GM12878 (cell line): Measurements from ENCODE around the gene RFX3. TPM values are rescaled to one million over a fixed set of nuclear protein-coding genes. Genes with fewer than 3 reads are reported as not detected.

Source experiments
- ATAC-seq: fragments of 200-7000 bp; cut with Tn5 transposase; 3 replicates; pipeline ENCODE4 v1.9.1; 2020; ENCODE audit warnings: mild to moderate bottlenecking, moderate library complexity
- BruUV-seq: library from RNA; stranded (reverse); fragments of 400-500 nt; replicated peaks from 2 replicates; lab custom pipeline; 2021; lab: Mats Ljungman, UMichigan
- CTCF ChIA-PET: fragments of 300-600 bp; sonication (Branson Sonifier 250); formaldehyde crosslinking; extraction: SDS; loops from one replicate; lab custom pipeline; 2021; ENCODE audit warnings: inconsistent platforms; lab: Yijun Ruan, JAX
- POLR2A ChIA-PET: fragments of 350-600 bp; formaldehyde crosslinking; extraction: SDS; loops from one replicate; lab custom pipeline; 2021; ENCODE audit warnings: inconsistent platforms; lab: Charles Lee
- RAD21 ChIA-PET: fragments of 300-600 bp; sonication (Branson Sonifier 250); formaldehyde crosslinking; loops from one replicate; lab custom pipeline; 2023; ENCODE audit warnings: antibody characterized with exemption; ENCODE audit not compliant: unreplicated experiment; lab: Charles Lee
- SMC1A ChIA-PET: fragments of 300-600 bp; sonication (Branson Sonifier 250); formaldehyde crosslinking; loops from one replicate; lab custom pipeline; 2023; ENCODE audit not compliant: unreplicated experiment, uncharacterized antibody; lab: Charles Lee
- DNase-seq: peaks from one replicate; pipeline ENCODE4 v3.0.0-alpha.2; 2011; ENCODE audit warnings: low read depth, low spot score
- FAIRE-seq: peaks from 3 replicates; lab custom pipeline; 2011; peaks lifted over from hg19 to GRCh38; lab: Jason Lieb, UNC
- H2AFZ ChIP-seq: 2 replicates; pipeline ENCODE4 v1.6.0; 2011; ENCODE audit warnings: low read depth, low read length, control low read depth; ENCODE audit not compliant: control insufficient read depth
- H3K27ac ChIP-seq: 2 replicates; pipeline ENCODE4 v1.5.1; 2011; ENCODE audit warnings: control low read depth; ENCODE audit not compliant: control insufficient read depth, insufficient read depth
- H3K27me3 ChIP-seq, 2 experiments: replicated peaks in 1 of 2; 2 replicates each; pipeline versions ENCODE4 v1.6.0 to v1.6.1; 2011; ENCODE audit warnings: low read length in 1 of 2; ENCODE audit not compliant: control insufficient read depth in 2 of 2, insufficient read depth in 2 of 2
- H3K36me3 ChIP-seq, 2 experiments: 2 replicates each; pipeline ENCODE4 v1.5.1; 2011; ENCODE audit warnings: low read length in 1 of 2; ENCODE audit not compliant: control insufficient read depth in 2 of 2, insufficient read depth in 2 of 2
- H3K4me1 ChIP-seq: 2 replicates; pipeline ENCODE4 v1.6.1; 2011; ENCODE audit warnings: mild to moderate bottlenecking, low read length, moderate library complexity, mixed read lengths; ENCODE audit not compliant: control insufficient read depth, insufficient read depth
- H3K4me2 ChIP-seq: 2 replicates; pipeline ENCODE4 v1.6.0; 2011; ENCODE audit warnings: control low read depth; ENCODE audit not compliant: control insufficient read depth, insufficient read depth
- H3K4me3 ChIP-seq: fragments of 200-600 bp; sonication (generic); 2 replicates; pipeline ENCODE4 v1.5.1; 2016
- H3K79me2 ChIP-seq: 2 replicates; pipeline ENCODE4 v1.6.0; 2011; ENCODE audit warnings: low read length; ENCODE audit not compliant: control insufficient read depth, insufficient read depth
- H3K9ac ChIP-seq: 2 replicates; pipeline ENCODE4 v1.8.0; 2011; ENCODE audit warnings: low read length, control low read depth, mixed read lengths; ENCODE audit not compliant: control insufficient read depth, insufficient read depth
- H3K9me3 ChIP-seq: replicated peaks from 3 replicates; pipeline ENCODE4 v1.5.1; 2011; ENCODE audit warnings: mild to moderate bottlenecking, low read length; ENCODE audit not compliant: control insufficient read depth, insufficient read depth
- H4K20me1 ChIP-seq: 2 replicates; pipeline ENCODE4 v1.6.0; 2011; ENCODE audit not compliant: control insufficient read depth, insufficient read depth
- EED ChIP-seq: sonication (generic); IDR thresholded peaks from 2 replicates; pipeline ENCODE4 v1.6.1; 2016; ENCODE audit warnings: antibody characterized with exemption, low read depth
- FOS ChIP-seq: IDR thresholded peaks from 3 replicates; pipeline ENCODE4 v1.6.1; 2011; ENCODE audit warnings: borderline replicate concordance; ENCODE audit not compliant: insufficient read length; ENCODE audit errors: extremely low read depth
- IKZF1 ChIP-seq: fragments of 450-650 bp; conservative IDR thresholded peaks from 2 replicates; pipeline ENCODE4 v1.6.1; 2017; ENCODE audit warnings: antibody characterized with exemption, mild to moderate bottlenecking
- MXI1 ChIP-seq: fragments of 150-350 bp; IDR thresholded peaks from 2 replicates; pipeline ENCODE4 v1.6.1; 2011; ENCODE audit warnings: low read depth, mild to moderate bottlenecking, inconsistent platforms, low read length, improper control_type of control experiment
- RAD21 ChIP-seq: IDR thresholded peaks from 2 replicates; pipeline ENCODE4 v1.6.1; 2011; ENCODE audit warnings: mild to moderate bottlenecking, low read depth, low read length, moderate library complexity; ENCODE audit not compliant: insufficient read depth
- RFX5 ChIP-seq: IDR thresholded peaks from 2 replicates; pipeline ENCODE4 v1.6.1; 2011; ENCODE audit warnings: low read depth, low read length, improper control_type of control experiment
- TAF1 ChIP-seq: IDR thresholded peaks from 2 replicates; pipeline ENCODE4 v1.6.1; 2011; ENCODE audit warnings: mild to moderate bottlenecking, low read depth, low read length, borderline replicate concordance
- TARDBP ChIP-seq: IDR thresholded peaks from 2 replicates; pipeline ENCODE4 v1.6.1; 2016; ENCODE audit warnings: borderline replicate concordance
- ZNF207 ChIP-seq: fragments of 450-650 bp; IDR thresholded peaks from 2 replicates; pipeline ENCODE4 v1.6.1; 2014; ENCODE audit warnings: antibody characterized with exemption, mild to moderate bottlenecking, borderline replicate concordance
- WGBS: methylation state at CpG from one replicate; pipeline ENCODE4 v1.1.6; 2016; ENCODE audit warnings: low lambda C conversion rate; ENCODE audit not compliant: insufficient replicate concordance, insufficient coverage; ENCODE audit errors: missing lambda C conversion rate; 5-methylcytosine and 5-hydroxymethylcytosine counted together
- in situ Hi-C: fragments of 300-500 bp; cut with MboI; formaldehyde crosslinking; loops from 9 replicates; pipeline ENCODE4 v1.14.3; 2018; ENCODE audit warnings: mixed read lengths
- intact Hi-C: fragments of 100-400 bp; cut with micrococcal nuclease; formaldehyde crosslinking; loops from one replicate; pipeline ENCODE4 v1.14.2; 2022; ENCODE audit not compliant: unreplicated experiment
- polyA plus RNA-seq, 11 experiments: library from polyadenylated mRNA; depleted of rRNA in 4 of 11; unstranded in 6 of 11; stranded (reverse) in 5 of 11; fragments of >200 nt; fragmentation: Nextera tagmentation in 4 of 11; fragmentation: Illumina TruSeq in 1 of 11; extraction: Ambion mirVana in 4 of 11; extraction: Trizol in 1 of 11; gene quantifications; 1 replicate in 1 of 11; 2 replicates in 10 of 11; pipeline versions ENCODE4 v1.2.1 to v1.2.3, GENCODE V29; 2011 to 2016; ENCODE audit warnings: inconsistent platforms in 2 of 11, missing spikeins in 2 of 11, low read depth in 1 of 11
- total RNA-seq, 4 experiments: library from RNA; depleted of rRNA in 3 of 4; stranded (reverse); fragments of >200 nt in 3 of 4; fragmentation: Illumina TruSeq in 1 of 4; extraction: Trizol in 1 of 4; gene quantifications; 2 replicates each; pipeline versions ENCODE4 v1.2.1 to v1.2.3, GENCODE V29; 2013 to 2021
- TF ChIP-seq, protein P1 (sequence below): fragments of 150-350 bp; IDR thresholded peaks from 2 replicates; pipeline ENCODE4 v1.6.1; 2014; ENCODE audit warnings: mild to moderate bottlenecking, low read depth, low read length
- TF ChIP-seq, protein P2 (sequence below): fragments of 450-650 bp; IDR thresholded peaks from 2 replicates; pipeline ENCODE4 v1.6.1; 2016; ENCODE audit warnings: mild to moderate bottlenecking
- TF ChIP-seq, protein P3 (sequence below): IDR thresholded peaks from 2 replicates; pipeline ENCODE4 v1.6.1; 2012; ENCODE audit warnings: mild to moderate bottlenecking, low read depth, low read length

RFX3 gene
- total and polyA plus RNA-seq, 10 of the 15 experiments (the other 5 are each of a cell fraction or from before 2014, with no cell fraction given) = 1.2 to 26.4 (median 6.7) TPM

DNA sequence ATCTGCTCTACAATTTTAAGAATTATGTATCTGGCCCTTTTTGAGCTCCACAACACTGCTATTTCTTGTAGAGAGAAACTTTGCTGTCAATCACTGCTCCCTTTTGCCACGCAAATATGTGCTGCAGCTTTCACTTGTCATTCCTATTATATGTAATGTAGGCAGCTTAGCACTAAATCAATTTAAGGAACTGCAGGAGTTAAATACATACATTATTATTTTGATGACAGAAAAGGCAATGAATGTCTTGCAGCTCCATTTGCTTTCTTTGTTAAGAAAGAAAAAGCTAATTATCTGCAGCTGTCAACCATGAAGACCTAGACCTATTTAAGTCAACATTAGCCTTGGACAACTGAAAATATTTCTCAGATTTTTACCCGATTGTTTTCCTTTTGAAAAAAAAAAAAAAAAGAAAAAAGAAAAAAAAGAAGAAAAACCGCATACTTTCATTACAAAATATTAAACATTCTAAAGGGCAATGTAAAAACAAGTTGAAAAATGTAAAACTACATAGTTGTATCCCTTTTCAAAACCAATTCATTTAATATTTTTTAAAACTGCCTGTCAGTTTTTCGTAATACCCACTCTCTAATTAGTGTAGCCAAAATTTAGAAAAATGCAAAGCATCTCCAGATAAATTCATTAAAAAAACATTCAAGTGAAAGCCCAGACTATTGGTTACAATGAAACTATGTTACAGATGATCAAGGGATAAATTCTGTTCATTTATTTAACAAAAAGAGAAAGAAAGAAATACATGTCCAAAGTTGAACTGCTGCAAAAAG, 57.2 kb downstream of the RFX3 start:
- H3K4me3 ChIP-seq = no peak overlapping the region
- in situ Hi-C loops (loop anchor here (10.0 kb wide), 1 partner anchor 646 kb away; no protein-coding TSS in a partner anchor), intact Hi-C loops (loop anchor here (5.0 to 10.0 kb wide), 3 partner anchors 59 to 766 kb away; partner anchors contain the start of gene RFX3)
- H3K79me2 ChIP-seq = no peaks in the 10 kb centered on the region; the same call in 1 of the 2 replicates
- ChIA-PET CTCF (interaction anchor here (0.6 to 3.4 kb wide), 24 partner anchors 10 to 760 kb away, joined by 3 to 27 read pairs (median 4); partner anchors contain the start of gene RFX3), RAD21 (interaction anchor here (0.6 to 2.7 kb wide), 15 partner anchors 10 to 848 kb away, joined by 3 to 21 read pairs (median 7); no protein-coding TSS in a partner anchor), SMC1A (interaction anchor here (0.6 to 4.4 kb wide), 23 partner anchors 10 to 610 kb away, joined by 3 to 42 read pairs (median 5); partner anchors contain the start of gene RFX3), POLR2A (interaction anchor here (0.5 to 2.1 kb wide), 3 partner anchors 58 to 747 kb away, joined by 3 to 7 read pairs (median 6); no protein-coding TSS in a partner anchor)
- no peak overlapping the region for H3K27ac ChIP-seq
- no peak overlapping the region for H2AFZ ChIP-seq
- no peaks in the 10 kb centered on the region for H3K9me3 ChIP-seq
- H3K36me3 ChIP-seq = no peaks in the 10 kb centered on the region
- FAIRE-seq (no peak), ATAC-seq (no peak), DNase-seq (no peak)
- 95% methylated on average over 4 of the region's 4 CpGs for WGBS
- no TSS peak for BruUV-seq
- H3K4me2 ChIP-seq = no peak overlapping the region
- no peaks in the 10 kb centered on the region for H4K20me1 ChIP-seq
- no peaks in the 10 kb centered on the region for H3K27me3 ChIP-seq
- peaks cover 6% of the 10 kb centered on the region; the same call in 1 of the 2 replicates for H3K4me1 ChIP-seq
- no peak overlapping the region for H3K9ac ChIP-seq
- TF ChIP-seq RFX5 (no peak), TAF1 (no peak), FOS (no peak), RAD21 (no peak), EED (no peak), ZNF207 (no peak), MXI1 (no peak), TARDBP (no peak), IKZF1 (no peak)
- TF ChIP-seq, protein P1, sequence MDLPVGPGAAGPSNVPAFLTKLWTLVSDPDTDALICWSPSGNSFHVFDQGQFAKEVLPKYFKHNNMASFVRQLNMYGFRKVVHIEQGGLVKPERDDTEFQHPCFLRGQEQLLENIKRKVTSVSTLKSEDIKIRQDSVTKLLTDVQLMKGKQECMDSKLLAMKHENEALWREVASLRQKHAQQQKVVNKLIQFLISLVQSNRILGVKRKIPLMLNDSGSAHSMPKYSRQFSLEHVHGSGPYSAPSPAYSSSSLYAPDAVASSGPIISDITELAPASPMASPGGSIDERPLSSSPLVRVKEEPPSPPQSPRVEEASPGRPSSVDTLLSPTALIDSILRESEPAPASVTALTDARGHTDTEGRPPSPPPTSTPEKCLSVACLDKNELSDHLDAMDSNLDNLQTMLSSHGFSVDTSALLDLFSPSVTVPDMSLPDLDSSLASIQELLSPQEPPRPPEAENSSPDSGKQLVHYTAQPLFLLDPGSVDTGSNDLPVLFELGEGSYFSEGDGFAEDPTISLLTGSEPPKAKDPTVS = no peak
- TF ChIP-seq, protein P2, sequence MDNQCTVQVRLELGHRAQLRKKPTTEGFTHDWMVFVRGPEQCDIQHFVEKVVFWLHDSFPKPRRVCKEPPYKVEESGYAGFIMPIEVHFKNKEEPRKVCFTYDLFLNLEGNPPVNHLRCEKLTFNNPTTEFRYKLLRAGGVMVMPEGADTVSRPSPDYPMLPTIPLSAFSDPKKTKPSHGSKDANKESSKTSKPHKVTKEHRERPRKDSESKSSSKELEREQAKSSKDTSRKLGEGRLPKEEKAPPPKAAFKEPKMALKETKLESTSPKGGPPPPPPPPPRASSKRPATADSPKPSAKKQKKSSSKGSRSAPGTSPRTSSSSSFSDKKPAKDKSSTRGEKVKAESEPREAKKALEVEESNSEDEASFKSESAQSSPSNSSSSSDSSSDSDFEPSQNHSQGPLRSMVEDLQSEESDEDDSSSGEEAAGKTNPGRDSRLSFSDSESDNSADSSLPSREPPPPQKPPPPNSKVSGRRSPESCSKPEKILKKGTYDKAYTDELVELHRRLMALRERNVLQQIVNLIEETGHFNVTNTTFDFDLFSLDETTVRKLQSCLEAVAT = no peak
- TF ChIP-seq, protein P3, sequence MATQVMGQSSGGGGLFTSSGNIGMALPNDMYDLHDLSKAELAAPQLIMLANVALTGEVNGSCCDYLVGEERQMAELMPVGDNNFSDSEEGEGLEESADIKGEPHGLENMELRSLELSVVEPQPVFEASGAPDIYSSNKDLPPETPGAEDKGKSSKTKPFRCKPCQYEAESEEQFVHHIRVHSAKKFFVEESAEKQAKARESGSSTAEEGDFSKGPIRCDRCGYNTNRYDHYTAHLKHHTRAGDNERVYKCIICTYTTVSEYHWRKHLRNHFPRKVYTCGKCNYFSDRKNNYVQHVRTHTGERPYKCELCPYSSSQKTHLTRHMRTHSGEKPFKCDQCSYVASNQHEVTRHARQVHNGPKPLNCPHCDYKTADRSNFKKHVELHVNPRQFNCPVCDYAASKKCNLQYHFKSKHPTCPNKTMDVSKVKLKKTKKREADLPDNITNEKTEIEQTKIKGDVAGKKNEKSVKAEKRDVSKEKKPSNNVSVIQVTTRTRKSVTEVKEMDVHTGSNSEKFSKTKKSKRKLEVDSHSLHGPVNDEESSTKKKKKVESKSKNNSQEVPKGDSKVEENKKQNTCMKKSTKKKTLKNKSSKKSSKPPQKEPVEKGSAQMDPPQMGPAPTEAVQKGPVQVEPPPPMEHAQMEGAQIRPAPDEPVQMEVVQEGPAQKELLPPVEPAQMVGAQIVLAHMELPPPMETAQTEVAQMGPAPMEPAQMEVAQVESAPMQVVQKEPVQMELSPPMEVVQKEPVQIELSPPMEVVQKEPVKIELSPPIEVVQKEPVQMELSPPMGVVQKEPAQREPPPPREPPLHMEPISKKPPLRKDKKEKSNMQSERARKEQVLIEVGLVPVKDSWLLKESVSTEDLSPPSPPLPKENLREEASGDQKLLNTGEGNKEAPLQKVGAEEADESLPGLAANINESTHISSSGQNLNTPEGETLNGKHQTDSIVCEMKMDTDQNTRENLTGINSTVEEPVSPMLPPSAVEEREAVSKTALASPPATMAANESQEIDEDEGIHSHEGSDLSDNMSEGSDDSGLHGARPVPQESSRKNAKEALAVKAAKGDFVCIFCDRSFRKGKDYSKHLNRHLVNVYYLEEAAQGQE = no peak
